ENCODE measurements around the gene PDE1C.

PDE1C gene

GRCh38 chr7:32074787-32075585 lies 4.8 kb upstream of the PDE1C start:
- no peak for DNase-seq

DNA sequence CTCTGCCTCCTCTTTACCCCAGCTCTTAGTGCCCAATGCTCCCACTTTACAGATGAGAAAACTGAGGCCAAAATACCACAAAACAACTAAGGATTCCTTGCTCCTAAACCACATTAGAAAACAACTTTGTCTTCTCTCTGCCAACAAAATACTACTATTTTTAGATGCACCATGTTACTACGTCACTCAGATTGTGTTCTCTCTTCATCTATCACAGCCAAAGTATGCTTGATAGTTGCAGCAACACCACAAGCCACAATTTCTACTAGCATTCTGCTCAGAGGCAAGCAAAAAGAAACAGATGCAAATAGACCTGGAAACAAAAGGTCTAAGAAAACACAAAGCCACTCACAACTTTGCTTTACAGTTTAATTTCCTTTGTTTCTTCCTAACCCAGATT lies 3.3 kb upstream of the PDE1C start:
- no peak for DNase-seq

GRCh38 chr7:32072397-32072796 lies 2.2 kb upstream of the PDE1C start:
- DNase-seq, result no peak

- no peak for DNase-seq
Observed at GRCh38 chr7:32071466-32072091, 1.4 kb upstream of the PDE1C start.

DNA sequence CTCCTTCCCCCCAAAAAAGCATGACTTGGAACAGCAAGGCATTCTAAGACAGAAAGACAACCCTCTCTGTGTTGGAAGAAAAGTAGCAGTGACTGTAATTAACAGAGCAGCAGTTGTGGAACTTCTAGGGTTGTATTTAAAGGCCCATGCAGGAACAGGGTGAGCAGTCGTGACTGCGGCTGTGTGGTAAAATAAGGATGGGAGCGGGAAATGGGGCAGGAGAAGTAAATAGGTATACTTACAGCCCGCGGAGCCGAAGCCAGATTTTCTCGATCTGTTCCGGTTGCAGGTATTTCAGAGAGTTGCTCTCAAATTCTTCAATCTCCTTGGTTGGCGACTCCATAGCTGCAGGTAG lies 179 bp downstream of the PDE1C start:
- DNase-seq, result no peak

DNA sequence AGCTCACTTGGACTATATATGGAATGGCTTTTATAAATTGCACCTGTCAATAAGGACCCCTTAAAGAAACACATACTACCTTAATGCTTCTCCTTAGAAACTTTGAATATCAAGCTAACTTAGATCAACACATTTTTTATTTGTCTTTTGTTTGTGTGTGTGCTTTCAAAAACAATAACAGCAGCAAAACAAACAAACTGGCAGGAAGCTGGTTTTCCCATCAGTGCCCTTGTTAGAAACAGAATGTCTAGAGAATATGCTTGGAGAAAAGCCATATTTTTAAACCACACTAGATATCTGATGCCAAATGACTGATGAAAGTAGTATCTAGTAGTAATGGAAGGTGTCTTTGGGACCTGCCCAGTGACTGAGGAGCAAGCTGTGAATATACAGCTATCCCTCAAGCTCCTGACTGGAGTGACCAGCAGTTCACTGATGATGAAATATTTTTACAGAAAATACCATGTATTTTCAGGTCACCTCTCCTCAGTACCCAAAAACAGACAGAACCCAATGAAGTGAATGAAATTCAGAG lies 1.0 kb downstream of the PDE1C start:
- DNase-seq, result no peak

DNA sequence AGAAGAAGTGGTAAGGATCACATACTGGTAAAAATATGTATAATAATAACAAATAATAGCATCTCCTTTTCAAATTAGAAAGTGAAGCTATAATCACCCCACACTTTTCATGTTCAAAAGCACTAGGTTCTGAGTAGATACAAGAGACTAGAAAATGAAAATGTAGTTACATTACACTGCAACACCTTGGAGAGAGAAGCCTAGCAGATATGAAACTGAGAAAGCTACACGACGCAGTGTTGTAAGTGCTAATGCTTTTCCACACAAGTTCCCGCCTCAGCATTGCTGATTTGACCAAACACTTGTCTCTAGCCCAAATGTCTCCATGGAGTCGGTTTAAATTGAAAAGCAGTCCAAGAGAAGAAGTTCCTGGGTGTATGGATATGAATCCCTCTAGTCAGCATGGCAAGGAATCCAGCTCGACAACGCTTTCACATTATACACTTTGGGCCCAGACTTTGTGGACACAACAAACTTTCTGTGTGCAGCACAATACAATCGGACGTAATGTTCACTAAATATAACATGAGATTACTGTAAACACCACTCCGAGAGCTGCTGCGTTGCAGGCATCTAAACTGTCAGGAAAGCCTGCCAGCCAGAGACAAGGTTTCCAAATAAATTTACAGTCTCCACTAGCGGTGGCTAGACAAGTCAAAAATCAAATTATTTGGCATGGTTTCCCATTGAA lies 1.7 kb downstream of the PDE1C start:
- no peak for DNase-seq

GRCh38 chr7:32066441-32066840 lies 3.8 kb downstream of the PDE1C start:
- no peak for DNase-seq

- DNase-seq, result no peak
Observed at GRCh38 chr7:32063614-32064013, 6.6 kb downstream of the PDE1C start.

DNA sequence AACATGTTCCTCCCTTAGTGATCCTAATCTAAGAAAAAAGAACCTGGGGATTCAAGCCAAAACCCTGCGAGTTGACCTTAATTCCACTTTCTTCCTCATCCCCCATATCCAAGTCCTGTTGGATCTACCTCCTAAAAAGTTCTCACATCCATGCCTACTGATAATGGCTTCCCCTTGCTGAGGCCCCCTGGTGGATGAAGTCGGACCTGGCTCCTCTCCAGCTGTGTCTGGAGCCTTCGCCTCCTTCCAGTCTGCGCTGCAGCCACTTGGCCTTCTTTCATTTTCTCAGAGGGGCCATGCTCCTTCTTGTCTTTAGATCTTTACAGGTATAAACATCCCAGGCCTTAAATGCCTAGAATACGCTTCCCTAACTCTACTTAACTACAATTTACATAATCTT lies 8.1 kb downstream of the PDE1C start:
- DNase-seq, result no peak

GRCh38 chr7:32061346-32061745 lies 8.9 kb downstream of the PDE1C start:
- no peak for DNase-seq

DNA sequence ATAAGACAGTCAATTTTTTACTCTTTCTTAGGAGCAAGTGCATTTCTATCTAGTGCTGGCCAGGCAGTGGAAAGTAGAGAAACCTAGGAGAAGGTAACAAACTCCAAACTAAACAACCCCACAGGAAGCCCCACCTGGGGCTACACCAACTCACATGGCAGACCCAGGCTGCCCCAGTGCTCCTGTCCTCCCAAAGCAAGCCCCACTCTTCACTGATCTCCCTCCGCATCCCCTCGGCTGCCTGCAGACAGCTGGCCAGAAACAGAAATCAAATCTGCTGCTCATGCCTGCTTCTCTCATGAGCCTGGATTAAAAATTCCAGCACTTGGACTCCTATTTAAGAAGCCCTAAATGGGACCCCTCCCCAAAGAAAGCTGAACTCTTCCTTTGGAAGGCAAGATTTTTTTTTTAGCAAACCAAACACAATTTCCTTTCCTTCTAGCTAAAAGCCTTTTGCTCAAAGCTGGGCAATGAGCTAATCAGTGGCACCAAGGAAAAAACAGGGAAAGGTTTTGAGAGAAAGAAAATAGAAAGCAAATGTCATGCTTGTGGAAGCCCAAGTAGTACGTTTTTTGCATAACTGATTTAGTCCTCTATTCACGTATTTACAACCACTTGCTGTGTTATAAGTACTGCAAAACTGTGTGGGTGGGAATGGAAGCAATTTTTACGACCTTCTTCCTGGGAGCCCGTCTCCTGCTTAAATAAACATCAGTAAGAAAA lies 10.8 kb downstream of the PDE1C start:
- DNase-seq, result no peak

- no peak for DNase-seq
Observed at GRCh38 chr7:32058002-32058401, 12.2 kb downstream of the PDE1C start.

DNA sequence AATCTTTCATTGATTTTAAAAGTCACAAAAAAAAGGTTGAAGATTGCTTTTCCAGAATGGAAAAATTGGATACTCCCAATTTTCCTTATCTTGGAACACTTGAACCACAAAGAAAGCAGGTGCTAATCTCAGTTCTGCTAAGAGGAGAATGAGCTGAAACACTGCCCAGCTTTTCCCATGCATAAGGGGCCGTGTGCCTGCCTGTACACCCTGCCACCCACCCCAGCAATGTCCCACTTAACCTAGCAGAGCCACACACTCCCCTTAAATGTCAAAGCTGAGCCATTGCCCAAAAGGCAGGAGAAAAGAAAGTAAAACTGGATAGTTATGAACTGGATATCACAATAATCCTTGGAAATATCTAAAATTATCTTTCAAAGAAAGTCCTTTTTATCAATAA lies 13.4 kb downstream of the PDE1C start:
- no peak for DNase-seq

DNA sequence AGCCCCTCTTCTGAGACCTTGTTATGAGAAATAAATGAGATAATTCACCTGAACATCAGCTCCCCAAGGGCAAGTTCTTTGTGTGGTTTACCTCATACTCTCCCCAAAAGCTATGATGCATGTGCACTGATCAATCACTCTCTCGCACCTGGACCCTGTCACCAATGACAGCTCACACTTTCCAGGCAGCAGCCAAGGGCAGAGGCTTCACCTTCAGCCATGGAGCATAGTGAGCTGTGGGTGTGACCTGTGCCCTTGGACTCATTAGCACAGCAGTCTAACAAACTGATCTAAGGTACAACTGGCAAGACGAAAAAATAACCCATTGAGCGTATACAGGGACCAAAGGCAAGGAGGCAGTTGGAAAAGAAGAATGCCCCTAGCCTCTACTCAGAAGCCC lies 17.0 kb downstream of the PDE1C start:
- no peak for DNase-seq

GRCh38 chr7:32051128-32051527 lies 19.1 kb downstream of the PDE1C start:
- DNase-seq, result no peak

DNA sequence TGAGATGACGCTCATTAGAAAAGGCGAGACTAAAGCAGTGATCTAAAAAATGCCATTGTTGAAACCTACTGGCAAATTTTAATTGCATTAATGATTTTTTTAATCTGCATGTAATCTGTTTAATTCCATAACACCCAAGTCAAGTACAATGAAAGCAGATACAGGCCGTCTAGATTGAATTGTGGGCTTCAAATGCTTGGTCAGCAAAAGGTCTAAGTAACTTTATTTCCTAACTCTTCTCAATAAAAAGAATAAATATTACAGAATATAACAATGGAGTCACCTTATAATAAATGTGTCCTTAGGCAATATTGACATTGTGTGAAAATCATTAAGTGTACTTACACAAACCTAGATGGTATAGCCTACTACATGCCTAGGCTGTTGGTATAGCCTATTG lies 20.6 kb downstream of the PDE1C start:
- no peak for DNase-seq

DNA sequence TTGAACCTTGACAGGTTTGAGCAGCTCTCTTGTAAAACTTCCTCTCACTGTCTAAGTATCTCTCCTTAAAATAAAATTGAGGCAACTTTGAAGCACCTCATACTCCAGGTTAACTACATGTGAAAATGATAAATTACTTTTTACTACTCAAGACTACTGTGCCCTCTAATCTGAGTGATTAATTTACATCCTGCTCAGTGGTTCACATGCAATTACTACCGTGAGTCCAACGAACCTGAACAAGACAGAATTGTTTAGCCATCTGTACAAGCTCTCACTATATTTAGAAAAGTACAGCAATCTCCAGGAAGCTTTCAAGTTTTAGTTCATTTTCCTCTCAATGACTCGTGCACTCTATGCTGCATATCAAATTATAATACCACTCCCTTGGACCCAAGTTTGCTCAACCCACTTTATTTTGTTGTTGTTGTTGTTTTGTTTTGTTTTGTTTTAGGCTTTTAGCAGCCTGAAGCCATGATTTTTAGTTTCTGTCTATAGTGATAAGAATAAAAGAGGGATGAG lies 21.2 kb downstream of the PDE1C start:
- DNase-seq, result no peak

DNA sequence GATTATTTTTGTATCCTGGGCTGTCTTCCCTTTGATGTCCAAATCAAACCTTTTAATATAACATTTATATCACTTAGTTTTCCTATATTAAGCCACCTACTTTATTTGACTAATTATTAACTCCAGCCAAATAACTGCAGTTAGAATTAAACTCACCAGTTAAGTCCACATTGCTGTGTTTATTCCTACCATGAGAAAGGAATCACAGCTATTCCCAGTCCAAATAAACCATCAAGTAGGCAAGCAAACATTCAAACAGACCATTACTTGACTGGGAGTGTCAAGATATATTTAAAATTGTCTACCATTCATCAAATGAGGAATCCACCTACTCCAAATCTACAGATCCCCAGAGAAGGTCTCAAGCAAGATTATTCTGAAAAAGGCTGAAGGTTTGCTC lies 22.4 kb downstream of the PDE1C start:
- DNase-seq, result no peak

- no peak for DNase-seq
Observed at GRCh38 chr7:32047075-32047474, 23.1 kb downstream of the PDE1C start.

DNA sequence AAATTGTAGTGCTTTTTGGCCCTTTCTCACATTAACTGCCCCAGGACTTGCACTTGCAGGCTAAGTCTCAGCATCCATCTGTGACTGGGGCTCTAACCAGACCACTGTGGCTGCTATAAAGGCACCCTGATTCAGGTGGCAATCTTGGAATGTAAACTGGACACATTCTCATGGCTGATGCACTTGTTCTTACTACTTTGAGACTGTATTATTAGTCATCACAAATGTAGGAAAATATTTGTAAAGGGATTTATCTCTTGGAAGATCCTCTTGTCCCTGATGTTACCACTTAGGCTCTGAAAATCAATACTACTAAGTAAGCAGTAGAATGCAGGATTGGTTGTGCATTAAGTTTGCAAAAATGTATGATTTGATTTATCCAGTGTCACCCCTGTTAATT lies 25.0 kb downstream of the PDE1C start:
- DNase-seq, result no peak

- DNase-seq, result no peak
Observed at GRCh38 chr7:32044739-32045138, 25.5 kb downstream of the PDE1C start.

- no peak for DNase-seq
Observed at GRCh38 chr7:32043688-32044087, 26.5 kb downstream of the PDE1C start.

Measured in DMS79 treated with DMSO at 0.1 percent for 48 hours (cell line).